ENCODE data around the gene KRTAP4-3.
A peak's percentile ranks its signal among the peaks of the same experiment; 100 is the strongest.
"Not testable (repeated sequence)": the region's sequence is repeated elsewhere in the genome, so short reads cannot be mapped to it uniquely, and the experiment has no call there.

KRTAP4-3 gene

GRCh38 chr17:41151525-41151924 lies 16.5 kb downstream of the KRTAP4-3 start:
- DNase-seq (ENCODE audit: low spot score) = no peak

- DNase-seq (ENCODE audit: low spot score) = no peak
Observed at GRCh38 chr17:41150026-41150425, 18.0 kb downstream of the KRTAP4-3 start.

GRCh38 chr17:41149652-41149985 lies 18.4 kb downstream of the KRTAP4-3 start, which contains the start of gene KRTAP4-5:
TSS of gene KRTAP4-5 (minus strand) at chr17:41149825. CDS start at chr17:41149767, 58 bp downstream.
- DNase-seq (ENCODE audit: low spot score) = no peak

- not testable (repeated sequence) for DNase-seq (ENCODE audit: low spot score)
Observed at GRCh38 chr17:41148971-41149651, 18.9 kb downstream of the KRTAP4-3 start.

- no peak for DNase-seq (ENCODE audit: low spot score)
Observed at GRCh38 chr17:41147531-41148204, 20.4 kb downstream of the KRTAP4-3 start.

GRCh38 chr17:41145261-41145660 lies 22.8 kb downstream of the KRTAP4-3 start:
- no peak for DNase-seq (ENCODE audit: low spot score)

GRCh38 chr17:41144846-41145245 lies 23.2 kb downstream of the KRTAP4-3 start:
- DNase-seq (ENCODE audit: low spot score) = no peak

GRCh38 chr17:41141361-41141760 lies 26.7 kb downstream of the KRTAP4-3 start:
- no peak for DNase-seq (ENCODE audit: low spot score)

GRCh38 chr17:41140360-41141131 lies 27.5 kb downstream of the KRTAP4-3 start, which contains the start of gene KRTAP4-6:
TSS of gene KRTAP4-6 (minus strand) at chr17:41140544. CDS start at chr17:41140487, 57 bp downstream.
- peak; percentile 82 for DNase-seq (ENCODE audit: low spot score)

- DNase-seq (ENCODE audit: low spot score) = not testable (repeated sequence)
Observed at GRCh38 chr17:41139865-41140264, 28.2 kb downstream of the KRTAP4-3 start.

- no peak for DNase-seq (ENCODE audit: low spot score)
Observed at GRCh38 chr17:41133880-41134735, 33.9 kb downstream of the KRTAP4-3 start.

- DNase-seq (ENCODE audit: low spot score) = no peak
Observed at GRCh38 chr17:41131979-41132378, 36.0 kb downstream of the KRTAP4-3 start.

GRCh38 chr17:41127371-41127770 lies 40.6 kb downstream of the KRTAP4-3 start:
- DNase-seq (ENCODE audit: low spot score) = no peak

- no peak for DNase-seq (ENCODE audit: low spot score)
Observed at GRCh38 chr17:41126412-41126811, 41.6 kb downstream of the KRTAP4-3 start.

GRCh38 chr17:41125064-41125463 lies 43.0 kb downstream of the KRTAP4-3 start:
- DNase-seq (ENCODE audit: low spot score) = no peak

- DNase-seq (ENCODE audit: low spot score) = not testable (repeated sequence)
Observed at GRCh38 chr17:41123991-41124371, 44.0 kb downstream of the KRTAP4-3 start, which contains the start of gene KRTAP4-12. TSS of gene KRTAP4-12 (minus strand) at chr17:41124182. CDS start at chr17:41124122, 60 bp downstream.

GRCh38 chr17:41123292-41123990 lies 44.6 kb downstream of the KRTAP4-3 start:
- not testable (repeated sequence) for DNase-seq (ENCODE audit: low spot score)

- DNase-seq (ENCODE audit: low spot score) = no peak
Observed at GRCh38 chr17:41121742-41122141, 46.3 kb downstream of the KRTAP4-3 start.

GRCh38 chr17:41119696-41120690 lies 48.0 kb downstream of the KRTAP4-3 start:
- DNase-seq (ENCODE audit: low spot score) = peak; percentile 44

GRCh38 chr17:41118721-41119120 lies 49.3 kb downstream of the KRTAP4-3 start:
- DNase-seq (ENCODE audit: low spot score) = no peak
